ENCODE data around the gene MRPS34. TPM values are rescaled to one million over a fixed set of nuclear protein-coding genes. Genes with fewer than 3 reads are reported as not detected.

MRPS34 gene
- total RNA-seq, 1 donor from 2014 or later: 60.4 TPM

DNA sequence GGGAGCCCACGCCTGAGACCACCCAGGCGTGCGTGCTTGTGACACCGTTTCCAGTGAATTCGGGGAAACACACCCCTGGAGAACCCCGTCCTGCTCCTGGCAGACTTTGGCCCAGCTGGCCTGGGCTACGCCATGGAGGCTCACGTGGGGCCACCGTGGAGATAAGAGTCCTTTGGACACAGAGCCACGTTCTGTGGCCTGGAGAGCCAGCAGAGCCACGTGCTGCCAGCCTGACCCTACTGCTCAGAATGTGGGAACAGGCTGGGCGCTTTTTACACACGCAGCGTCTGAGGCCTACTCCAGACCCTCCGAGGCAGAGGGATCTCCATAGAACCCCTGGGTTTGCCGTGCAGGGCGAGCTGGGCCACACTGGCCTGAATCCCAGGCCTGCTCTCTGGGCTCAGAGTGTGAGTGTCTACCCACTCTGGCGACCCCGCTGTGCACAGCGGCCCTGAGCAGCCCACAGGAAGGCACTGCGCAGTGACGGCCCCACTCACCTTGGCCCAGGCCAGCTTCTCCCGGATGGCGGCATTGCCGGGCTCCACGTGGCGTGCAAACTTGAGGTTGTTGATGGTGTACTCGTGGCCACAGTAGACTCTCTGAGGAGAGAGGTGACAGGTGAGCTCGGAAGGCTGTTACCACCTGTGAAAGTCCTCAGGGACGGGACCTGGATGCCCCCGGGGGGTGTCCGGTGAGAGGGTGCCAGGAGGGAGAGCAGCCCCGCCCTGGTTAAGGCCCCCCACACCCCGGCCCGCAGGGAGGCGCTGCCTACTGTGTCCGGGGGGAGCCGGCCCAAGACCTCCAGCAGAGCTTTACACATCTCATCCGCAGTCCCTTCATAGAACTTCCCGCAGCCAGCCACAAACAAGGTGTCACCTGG is 43.7 kb upstream of the MRPS34 start:
- Mint-ChIP-seq H3K27ac (ENCODE audit: unreplicated experiment) (no peak overlapping the region), H3K4me3 (ENCODE audit: unreplicated experiment) (no peak overlapping the region), H3K36me3 (ENCODE audit: low read depth) (peaks cover 6% of the 10 kb centered on the region), H3K4me1 (ENCODE audit: low read depth) (peaks cover 12% of the 10 kb centered on the region), H3K27me3 (ENCODE audit: low read depth) (no peaks in the 10 kb centered on the region), H3K9me3 (ENCODE audit: low read depth) (no peaks in the 10 kb centered on the region)
- TF ChIP-seq, protein P1, sequence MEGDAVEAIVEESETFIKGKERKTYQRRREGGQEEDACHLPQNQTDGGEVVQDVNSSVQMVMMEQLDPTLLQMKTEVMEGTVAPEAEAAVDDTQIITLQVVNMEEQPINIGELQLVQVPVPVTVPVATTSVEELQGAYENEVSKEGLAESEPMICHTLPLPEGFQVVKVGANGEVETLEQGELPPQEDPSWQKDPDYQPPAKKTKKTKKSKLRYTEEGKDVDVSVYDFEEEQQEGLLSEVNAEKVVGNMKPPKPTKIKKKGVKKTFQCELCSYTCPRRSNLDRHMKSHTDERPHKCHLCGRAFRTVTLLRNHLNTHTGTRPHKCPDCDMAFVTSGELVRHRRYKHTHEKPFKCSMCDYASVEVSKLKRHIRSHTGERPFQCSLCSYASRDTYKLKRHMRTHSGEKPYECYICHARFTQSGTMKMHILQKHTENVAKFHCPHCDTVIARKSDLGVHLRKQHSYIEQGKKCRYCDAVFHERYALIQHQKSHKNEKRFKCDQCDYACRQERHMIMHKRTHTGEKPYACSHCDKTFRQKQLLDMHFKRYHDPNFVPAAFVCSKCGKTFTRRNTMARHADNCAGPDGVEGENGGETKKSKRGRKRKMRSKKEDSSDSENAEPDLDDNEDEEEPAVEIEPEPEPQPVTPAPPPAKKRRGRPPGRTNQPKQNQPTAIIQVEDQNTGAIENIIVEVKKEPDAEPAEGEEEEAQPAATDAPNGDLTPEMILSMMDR (IDR thresholded peaks at IDR 0.05): no peak
- peak; percentile 80 for DNase-seq (ENCODE audit: low spot score)

DNA sequence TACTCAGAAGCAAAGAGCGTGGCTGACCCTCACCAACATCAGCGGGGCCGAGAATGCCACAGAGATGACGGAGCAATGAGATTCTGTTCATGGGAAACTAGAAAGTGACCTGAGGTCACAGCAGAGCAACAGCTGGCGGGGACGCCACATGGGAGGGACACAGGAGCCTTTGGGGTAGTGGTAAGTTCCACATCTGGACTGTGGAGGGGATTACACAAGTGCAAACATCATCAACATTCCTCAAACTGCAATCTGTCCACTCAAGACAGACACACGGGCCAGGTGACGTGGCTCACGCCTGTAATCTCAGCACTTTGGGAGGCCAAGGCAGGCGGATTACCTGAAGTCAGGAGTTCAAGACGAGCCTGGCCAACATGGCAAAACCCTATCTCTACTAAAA is 42.5 kb upstream of the MRPS34 start:
- no peak overlapping the region for H3K4me3 Mint-ChIP-seq (ENCODE audit: unreplicated experiment)
- H3K9me3 Mint-ChIP-seq (ENCODE audit: low read depth): no peaks in the 10 kb centered on the region
- peaks cover 6% of the 10 kb centered on the region for H3K36me3 Mint-ChIP-seq (ENCODE audit: low read depth)
- peak; percentile 33 for DNase-seq (ENCODE audit: low spot score)
- TF ChIP-seq, protein P1 (IDR thresholded peaks at IDR 0.05): no peak
- no peaks in the 10 kb centered on the region for H3K27me3 Mint-ChIP-seq (ENCODE audit: low read depth)
- H3K4me1 Mint-ChIP-seq (ENCODE audit: low read depth): peaks cover 12% of the 10 kb centered on the region
- no peak overlapping the region for H3K27ac Mint-ChIP-seq (ENCODE audit: unreplicated experiment)

DNA sequence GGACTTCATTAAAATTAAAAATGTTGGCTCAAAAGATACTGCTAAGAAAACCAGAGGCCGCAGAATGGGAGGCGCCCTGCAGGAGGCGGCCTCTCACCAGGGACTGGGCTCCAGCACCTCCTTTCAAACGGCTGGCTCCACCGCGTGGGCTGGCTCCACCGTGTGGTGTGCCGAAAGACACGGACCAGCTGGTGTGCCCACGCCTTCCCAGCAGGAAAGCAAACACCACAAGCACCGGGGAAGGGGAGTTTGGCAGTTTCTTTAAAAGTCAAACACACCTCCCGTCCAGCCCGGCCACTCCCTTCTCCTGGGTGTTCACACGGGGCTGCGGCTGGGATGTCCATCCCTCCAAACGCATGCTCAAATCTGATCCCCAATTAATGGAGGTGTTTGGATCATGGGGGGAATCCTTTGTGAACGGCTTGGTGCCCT is 39.8 kb upstream of the MRPS34 start:
- Mint-ChIP-seq H3K27ac (ENCODE audit: unreplicated experiment) (peak overlapping the region; percentile 5), H3K4me3 (ENCODE audit: unreplicated experiment) (no peak overlapping the region), H3K36me3 (ENCODE audit: low read depth) (peaks cover 7% of the 10 kb centered on the region), H3K27me3 (ENCODE audit: low read depth) (no peaks in the 10 kb centered on the region), H3K9me3 (ENCODE audit: low read depth) (no peaks in the 10 kb centered on the region), H3K4me1 (ENCODE audit: low read depth) (peaks cover 12% of the 10 kb centered on the region)
- TF ChIP-seq, protein P1 (IDR thresholded peaks at IDR 0.05): peak; percentile 77
- peak; percentile 94 for DNase-seq (ENCODE audit: low spot score)

DNA sequence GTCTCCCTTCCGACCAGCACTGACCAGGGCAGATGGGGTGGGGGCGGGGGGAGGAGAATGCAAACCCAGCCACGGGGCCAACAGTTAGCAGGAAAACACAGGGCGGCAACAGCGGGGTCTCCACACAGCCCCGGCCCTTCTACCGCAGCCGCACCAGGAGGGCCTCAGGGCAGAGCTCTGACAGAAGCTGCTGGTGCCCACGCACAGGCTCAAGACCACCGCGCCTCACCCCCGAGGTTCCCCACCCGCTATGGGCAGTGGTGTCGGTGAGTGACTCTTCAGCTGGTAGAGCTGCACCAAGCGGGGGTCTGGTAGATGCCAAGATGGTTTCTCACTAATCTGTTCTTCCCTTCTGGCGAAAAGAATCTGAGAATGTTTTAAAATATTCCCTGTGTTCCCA is 37.6 kb upstream of the MRPS34 start:
- Mint-ChIP-seq H3K4me1 (ENCODE audit: low read depth) (peaks cover 12% of the 10 kb centered on the region), H3K27me3 (ENCODE audit: low read depth) (no peaks in the 10 kb centered on the region), H3K4me3 (ENCODE audit: unreplicated experiment) (no peak overlapping the region), H3K27ac (ENCODE audit: unreplicated experiment) (no peak overlapping the region), H3K9me3 (ENCODE audit: low read depth) (no peaks in the 10 kb centered on the region), H3K36me3 (ENCODE audit: low read depth) (peaks cover 18% of the 10 kb centered on the region)
- DNase-seq (ENCODE audit: low spot score): no peak
- TF ChIP-seq, protein P1 (IDR thresholded peaks at IDR 0.05): no peak

DNA sequence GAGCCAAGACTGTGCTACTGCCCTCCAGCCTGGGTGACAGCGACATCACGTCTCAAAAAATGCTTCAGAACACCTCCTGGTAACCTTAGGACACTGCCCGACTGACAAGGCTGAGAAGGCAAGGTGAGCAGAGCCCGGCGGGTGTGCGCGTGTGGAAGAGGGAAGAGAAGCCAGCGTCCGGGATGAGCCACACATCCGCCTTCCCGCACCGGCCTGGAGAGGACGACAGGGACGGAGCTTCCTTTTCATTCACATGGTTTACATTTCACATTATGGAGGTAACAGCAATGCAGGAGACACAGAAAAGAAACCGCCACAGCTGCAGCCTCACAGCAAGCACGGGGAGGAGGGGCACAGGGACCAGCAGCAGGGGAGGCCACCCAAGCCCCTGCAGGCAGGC is 37.2 kb upstream of the MRPS34 start:
- Mint-ChIP-seq H3K27me3 (ENCODE audit: low read depth) (no peaks in the 10 kb centered on the region), H3K4me3 (ENCODE audit: unreplicated experiment) (no peak overlapping the region), H3K27ac (ENCODE audit: unreplicated experiment) (no peak overlapping the region), H3K36me3 (ENCODE audit: low read depth) (peaks cover 16% of the 10 kb centered on the region), H3K9me3 (ENCODE audit: low read depth) (no peaks in the 10 kb centered on the region), H3K4me1 (ENCODE audit: low read depth) (peaks cover 12% of the 10 kb centered on the region)
- DNase-seq (ENCODE audit: low spot score): no peak
- TF ChIP-seq, protein P1 (IDR thresholded peaks at IDR 0.05): no peak
